ENCODE measurements around the gene BBLN.
"Not testable (repeated sequence)": the region's sequence is repeated elsewhere in the genome, so short reads cannot be mapped to it uniquely, and the experiment has no call there.

Gene BBLN

DNA sequence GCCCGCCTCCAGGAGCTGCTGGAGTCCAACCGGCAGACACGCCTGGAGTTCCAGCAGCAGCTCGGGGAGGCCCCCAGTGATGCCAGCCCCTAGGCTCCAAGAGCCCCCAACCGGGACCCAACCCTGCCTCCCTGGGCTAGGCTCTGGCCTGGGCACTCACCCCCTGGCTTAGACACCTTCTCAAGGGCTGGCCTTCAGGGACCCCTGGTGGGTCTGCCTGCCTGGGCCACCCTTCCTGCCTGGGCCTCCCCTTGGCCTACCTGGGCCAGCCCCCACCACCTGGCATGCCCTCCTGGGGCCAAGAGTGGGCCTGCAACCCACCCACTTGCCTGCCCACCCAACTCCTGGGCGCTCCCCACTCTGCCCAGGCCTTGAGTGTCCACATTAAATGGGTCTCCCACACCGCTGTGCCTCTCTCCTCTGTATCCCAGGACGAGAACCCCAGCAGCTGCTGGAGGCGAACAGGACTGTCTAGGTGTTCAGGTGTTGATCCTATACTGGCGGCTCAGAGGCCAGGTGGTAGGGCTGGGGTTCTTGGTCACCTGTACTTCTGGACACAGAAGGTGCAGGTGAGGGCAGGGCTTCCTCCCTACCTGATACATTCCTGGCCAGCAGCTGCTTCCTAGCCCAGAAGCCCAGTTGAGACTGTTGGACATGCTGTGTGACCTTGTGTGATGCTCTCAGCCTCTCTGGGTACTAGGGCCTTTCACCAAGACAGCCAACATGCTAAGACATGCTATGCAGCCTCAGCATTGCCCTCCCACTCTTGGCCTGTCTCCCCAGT lies 3.6 kb downstream of the BBLN start:
- no peak for DNase-seq (ENCODE audit: low read depth)

- no peak for DNase-seq (ENCODE audit: low read depth)
Measured at GRCh38 chr9:128164307-128164885, 4.3 kb downstream of the BBLN start.

DNA sequence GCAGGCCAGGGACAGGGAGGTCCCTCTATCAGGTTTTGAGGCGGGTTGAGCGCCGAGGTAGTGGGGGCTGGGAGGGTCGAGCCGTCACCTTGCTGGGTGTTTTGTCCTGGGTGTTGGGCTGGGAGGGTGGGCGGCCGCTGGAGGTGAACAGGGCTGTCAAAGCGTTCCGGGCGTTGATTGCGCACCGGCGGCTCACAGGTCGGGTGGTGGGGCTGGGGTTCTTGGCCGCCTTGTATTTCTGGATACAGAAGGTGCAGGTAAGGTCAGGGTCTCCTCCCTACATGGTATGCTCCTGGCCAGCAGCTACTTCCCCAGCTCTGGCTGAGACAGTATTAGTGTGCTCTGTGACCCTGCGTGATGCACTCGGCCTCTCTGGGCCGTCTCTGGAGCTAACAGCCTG lies 6.1 kb downstream of the BBLN start:
- DNase-seq (ENCODE audit: low read depth): no peak

GRCh38 chr9:128167209-128167608 lies 7.1 kb downstream of the BBLN start:
- DNase-seq (ENCODE audit: low read depth): no peak

DNA sequence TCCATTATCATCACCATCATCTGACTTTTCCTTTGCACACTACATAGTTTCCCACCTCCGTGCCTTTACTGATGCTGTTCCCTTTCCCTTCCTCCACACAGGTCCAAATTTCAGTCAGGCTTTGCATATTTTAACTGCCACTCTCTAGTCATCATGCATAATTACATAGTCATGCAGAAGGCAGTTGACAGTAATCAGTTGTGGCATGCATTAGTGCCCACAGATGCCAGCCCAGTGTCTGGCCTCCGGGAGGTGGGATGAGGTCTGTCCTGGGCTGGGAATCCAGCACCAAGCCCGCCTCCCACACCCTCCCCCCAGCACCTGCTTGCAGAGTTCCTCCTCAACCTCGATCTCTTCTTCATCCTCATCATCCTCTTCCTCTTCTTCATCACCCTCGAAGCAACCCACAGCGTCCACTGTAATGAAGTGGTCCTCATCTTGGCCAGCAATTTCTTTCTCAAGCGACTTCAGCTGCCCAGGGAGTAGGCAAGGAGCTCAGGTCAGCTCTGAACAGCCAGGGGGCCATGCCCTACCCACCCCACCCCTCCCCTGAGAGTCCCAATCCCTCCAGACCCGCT lies 8.8 kb downstream of the BBLN start:
- no peak for DNase-seq (ENCODE audit: low read depth)

DNA sequence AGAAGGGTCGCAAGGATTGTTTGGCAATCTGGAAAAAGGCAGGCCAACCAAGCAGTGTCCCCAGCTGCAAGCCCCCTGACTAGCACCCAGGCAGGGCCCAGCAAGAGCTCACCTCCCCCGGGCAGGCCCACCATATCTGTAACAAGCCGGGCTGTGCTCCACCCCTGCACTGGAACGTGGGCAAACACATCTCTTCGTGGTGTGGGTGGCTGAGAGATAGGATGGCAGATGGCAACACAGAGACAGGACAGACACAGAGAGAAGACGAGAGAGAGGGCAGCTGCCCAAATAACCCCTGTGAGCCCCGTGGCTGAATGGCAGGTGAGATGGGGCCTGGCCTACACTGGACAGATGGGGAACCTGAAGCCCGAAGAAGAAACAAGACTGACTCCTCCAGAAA lies 9.4 kb downstream of the BBLN start:
- no peak for DNase-seq (ENCODE audit: low read depth)

- DNase-seq (ENCODE audit: low read depth): no peak
Measured at GRCh38 chr9:128169925-128170324, 9.9 kb downstream of the BBLN start.

DNA sequence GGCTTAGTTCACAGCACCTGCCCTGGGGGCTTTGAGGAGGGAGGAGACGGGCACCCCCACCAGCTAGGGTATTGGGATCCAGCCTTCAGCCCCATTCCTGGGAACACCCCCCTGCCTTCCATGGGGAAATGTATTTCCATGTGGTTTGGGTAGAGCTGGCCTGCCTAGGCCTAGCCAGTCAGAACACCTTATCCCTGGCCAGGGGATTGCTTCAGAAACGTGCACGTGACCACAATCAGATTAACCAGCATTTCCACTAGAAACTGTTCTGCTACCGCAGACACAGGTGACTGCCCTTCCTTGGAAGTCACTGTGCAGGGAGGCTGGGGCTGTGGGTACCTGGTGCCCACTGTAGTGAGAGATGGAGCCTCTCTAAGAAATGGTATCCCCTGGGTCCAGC lies 14.0 kb downstream of the BBLN start:
- no peak for DNase-seq (ENCODE audit: low read depth)

DNA sequence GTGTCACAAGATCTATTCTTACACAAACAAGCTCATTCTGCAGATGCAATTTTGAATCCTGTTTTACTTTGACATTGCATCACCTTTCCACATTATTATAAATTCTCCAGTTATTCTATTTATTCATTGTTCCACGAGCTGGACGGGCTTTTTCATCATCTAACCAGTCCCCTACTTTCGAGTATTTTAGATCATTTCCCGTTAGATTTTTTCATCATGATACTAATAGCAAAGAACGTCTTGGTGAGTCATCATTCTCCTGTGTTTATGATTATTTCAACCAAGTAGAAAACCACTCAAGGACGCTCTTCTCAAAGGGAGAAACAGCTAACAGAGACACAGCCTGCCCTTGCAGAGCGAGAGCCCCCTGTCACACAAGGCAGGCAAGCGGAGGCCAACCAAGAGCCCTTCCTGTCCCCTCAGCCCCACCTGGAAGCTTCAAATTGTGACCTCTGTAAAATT lies 15.1 kb downstream of the BBLN start:
- DNase-seq (ENCODE audit: low read depth): no peak

- no peak for DNase-seq (ENCODE audit: low read depth)
Measured at GRCh38 chr9:128175726-128176125, 15.7 kb downstream of the BBLN start.

- DNase-seq (ENCODE audit: low read depth): no peak
Measured at GRCh38 chr9:128178806-128179431, 18.9 kb downstream of the BBLN start.

DNA sequence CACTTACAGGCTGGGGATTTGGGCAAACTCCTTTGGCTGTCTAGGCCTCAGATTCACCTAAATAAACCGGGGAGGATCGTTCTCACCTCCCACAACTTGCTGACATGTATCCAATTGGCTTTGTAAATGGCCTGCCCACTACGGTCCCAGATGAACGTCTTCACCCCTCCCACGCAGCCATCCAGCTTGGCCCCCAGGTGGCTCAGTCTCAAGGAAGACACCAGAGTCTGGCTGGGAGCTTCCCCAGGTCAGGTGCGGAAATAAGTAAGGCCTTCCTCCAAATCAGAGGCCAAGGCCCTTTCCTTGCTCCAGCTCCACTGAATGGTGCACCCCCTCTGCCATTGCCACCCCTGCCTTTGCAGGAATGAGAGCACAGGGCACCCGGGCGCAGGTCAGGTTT lies 19.9 kb downstream of the BBLN start:
- DNase-seq (ENCODE audit: low read depth): no peak

DNA sequence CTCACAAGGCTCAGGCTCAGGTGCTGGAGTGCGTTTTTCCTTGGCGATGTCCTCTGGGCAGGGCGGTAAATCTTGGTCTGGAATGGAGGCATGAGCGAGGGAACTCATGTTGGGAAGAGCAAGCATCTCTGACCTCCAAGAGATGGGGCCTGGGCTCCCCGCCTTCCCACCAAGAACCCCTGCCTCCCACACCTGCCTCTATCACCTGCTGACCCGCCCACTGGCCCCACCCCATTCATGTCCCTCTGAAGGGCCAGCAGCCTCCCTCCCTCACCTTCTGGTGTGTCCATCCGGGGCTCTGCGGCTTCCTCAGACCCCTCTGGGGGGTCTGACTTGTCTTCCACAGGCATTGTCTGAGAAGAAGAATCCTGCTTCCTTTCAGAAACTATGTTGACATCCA lies 20.4 kb downstream of the BBLN start:
- DNase-seq (ENCODE audit: low read depth): no peak

DNA sequence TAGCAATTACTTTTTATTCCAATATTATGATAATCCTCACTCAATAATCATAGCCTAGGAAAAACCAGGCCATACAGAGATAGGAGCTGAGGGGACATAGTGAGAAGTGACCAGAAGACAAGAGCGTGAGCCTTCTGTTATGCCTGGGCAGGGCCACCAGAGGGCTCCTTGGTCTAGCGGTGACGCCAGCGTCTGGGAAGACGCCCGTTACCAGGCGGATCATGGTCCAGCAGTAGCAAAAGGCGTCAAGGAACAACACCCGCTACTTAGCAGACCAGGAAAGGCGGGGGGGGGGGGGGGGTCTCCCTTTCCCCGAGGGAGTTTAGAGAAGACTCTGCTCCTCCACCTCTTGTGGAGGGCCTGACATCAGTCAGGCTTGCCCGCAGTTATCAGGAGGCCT lies 21.4 kb downstream of the BBLN start:
- not testable (repeated sequence) for DNase-seq (ENCODE audit: low read depth)

DNA sequence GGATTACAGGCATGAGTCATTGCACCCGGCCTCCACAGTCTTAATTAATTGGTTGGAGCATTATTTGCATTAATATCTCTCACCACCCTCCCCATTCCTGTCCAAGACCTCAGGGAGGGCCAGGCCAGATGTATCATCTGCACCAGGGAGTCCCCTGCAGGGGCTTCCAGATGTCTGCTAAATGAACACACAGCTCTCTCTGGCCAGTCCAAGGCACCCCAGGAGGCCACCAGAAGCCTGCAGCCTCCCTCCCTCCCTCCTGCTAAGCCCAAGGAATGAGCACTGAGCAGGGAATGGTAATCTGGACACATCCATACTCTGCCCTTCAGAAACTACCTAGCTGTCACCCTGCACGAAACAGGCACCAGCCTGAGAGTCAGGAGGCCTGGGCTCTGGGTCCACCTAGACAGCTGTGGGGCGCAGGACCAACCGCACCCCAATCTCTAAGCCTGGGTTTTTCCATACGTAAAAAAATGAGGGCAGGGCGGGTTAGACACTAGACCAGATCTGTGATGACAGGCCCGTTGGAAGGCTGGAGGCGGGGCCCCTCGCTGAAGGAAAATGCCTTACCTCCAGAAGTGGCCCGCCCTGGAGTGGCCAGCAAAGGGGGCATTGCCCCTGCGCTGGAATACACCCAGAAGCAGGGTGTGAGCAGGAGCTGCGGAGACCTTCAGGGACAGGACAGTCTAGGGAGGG lies 23.0 kb downstream of the BBLN start:
- DNase-seq (ENCODE audit: low read depth): no peak

DNA sequence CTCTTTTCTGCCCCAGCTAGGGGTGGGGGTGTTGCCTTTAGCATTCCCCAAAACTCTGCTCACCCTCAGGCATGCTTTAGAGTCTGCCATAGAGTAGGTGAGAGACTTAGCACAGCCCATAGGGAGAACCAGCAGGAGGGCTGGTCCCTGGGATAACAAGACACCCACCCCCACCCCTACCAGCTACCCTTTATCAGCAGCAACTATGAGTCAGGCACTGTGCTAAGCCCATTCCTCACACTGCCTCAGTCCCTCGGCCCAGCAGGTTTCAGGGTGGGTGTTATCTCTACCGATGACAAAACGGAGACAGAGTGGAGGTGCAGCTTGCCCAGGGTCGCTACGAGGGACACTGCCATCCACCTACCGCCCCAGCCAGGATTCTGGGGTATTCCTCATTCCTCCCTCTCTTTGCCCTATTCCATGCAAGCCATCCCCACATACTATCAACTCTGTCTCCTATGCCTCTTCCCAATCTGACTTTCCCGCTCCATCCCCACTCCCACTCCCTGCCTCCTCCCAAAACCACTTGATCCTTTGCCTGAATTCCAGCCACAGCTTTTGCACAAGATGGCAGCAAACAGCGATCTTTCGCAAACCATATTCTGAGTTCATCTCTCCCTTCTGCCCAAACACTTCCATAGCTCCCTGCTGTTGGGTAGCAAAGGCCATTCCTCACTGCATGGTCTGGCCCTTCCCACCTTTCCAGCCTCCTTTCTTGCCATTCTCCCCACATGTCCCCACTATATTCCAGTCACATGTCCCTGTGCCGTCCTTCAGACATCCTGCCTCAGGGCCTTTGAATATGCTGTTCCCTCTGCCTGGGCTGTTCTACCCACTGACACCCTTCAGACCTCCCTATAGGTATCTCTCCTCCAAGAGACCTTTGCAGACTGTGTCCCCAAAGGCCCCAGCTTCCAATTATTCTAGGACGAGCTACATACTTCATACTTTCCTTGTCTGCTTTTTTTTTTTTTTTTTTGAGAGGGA lies 26.2 kb downstream of the BBLN start:
- DNase-seq (ENCODE audit: low read depth): no peak

- DNase-seq (ENCODE audit: low read depth): no peak
Measured at GRCh38 chr9:128187361-128187760, 27.3 kb downstream of the BBLN start.

DNA sequence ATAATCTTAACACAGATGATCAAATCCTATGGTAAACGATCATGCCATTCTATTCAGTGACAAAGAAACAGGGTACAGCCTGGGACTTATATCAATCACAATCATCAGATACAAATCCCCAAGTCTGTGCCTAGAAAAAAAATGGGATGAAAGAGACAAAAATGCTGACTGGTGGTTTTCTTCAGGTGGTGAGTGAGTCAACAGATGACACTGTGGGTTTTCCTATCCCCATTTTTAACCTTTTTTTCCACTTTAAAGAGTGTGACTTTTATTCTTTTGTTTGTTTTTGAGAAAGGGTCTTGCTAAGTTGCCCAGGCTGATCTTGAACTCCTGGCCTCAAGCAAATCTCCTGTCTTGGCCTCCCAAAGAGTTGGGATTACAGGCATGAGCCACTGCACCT lies 28.1 kb downstream of the BBLN start:
- DNase-seq (ENCODE audit: low read depth): no peak

GRCh38 chr9:128190013-128190412 lies 29.9 kb downstream of the BBLN start:
- no peak for DNase-seq (ENCODE audit: low read depth)

DNA sequence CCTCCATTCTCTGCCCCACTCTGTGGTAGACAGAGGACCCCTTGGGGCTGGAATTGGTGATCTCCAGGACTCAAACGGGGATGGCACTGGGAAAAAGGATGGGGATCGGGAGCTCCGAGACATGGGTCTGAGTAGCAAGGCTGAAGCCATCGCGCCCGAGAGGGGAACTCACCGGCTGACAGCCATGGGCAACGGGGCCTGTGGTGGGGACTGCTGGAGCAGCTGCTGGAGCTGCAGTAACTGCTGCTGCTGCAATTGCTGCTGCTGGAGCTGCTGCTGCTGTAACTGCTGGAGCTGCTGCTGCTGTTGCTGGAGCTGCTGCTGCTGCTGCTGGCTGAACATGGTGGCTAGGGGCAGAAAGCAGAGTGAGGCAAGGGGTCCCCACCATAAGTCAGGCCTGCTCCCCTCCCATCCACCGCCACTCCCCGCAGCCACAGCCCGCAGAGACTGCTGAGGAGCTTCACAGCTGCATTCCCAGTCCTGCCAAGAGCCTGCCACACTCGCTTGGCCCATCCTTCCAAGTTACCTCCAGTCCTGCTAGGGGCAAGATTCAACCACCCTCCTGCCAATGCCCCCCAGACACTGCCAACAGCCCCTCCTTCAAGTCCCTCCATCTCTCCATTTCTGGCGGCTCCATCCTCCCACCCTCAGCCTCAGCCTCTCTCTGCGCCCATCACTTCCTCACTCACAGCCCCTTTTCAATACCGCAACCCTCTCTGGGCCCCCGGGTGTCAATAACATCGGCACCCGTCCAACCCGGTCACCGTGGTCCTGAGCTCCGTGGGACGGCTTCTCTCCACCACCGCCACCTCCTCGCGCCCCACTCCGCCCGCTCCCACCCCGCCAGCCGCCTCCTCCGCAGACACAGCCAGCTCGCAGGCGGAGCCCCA lies 30.7 kb downstream of the BBLN start:
- DNase-seq (ENCODE audit: low read depth): no peak
